Activated CD8-positive, alpha-beta T cell treated with anti-CD3 and anti-CD28 coated beads for 36 hours (primary cell): ENCODE measurements around the gene ZNF555. TPM values are rescaled to one million over a fixed set of nuclear protein-coding genes. Genes with fewer than 3 reads are reported as not detected.
"Not testable (repeated sequence)": the region's sequence is repeated elsewhere in the genome, so short reads cannot be mapped to it uniquely, and the experiment has no call there.

ENCODE experiments used
- ATAC-seq: fragments of 200-7000 bp; cut with Tn5 transposase; one replicate; pipeline ENCODE4 v1.10.0; 2021; ENCODE audit warnings: mild to moderate bottlenecking, moderate library complexity
- CTCF ChIA-PET: fragments of 350-600 bp; sonication (Branson Sonifier 250); formaldehyde crosslinking; loops from one replicate; lab custom pipeline; 2021; ENCODE audit warnings: antibody characterized with exemption; lab: Charles Lee
- POLR2A ChIA-PET: fragments of 350-600 bp; sonication (Branson Sonifier 250); formaldehyde crosslinking; loops from one replicate; lab custom pipeline; 2021; ENCODE audit warnings: antibody characterized with exemption; lab: Charles Lee
- DNase-seq: peaks from one replicate; pipeline ENCODE4 v3.0.0-alpha.2; 2020
- H3K27ac Mint-ChIP-seq: one replicate; pipeline ENCODE4 v1.8.0; 2021; ENCODE audit warnings: mild to moderate bottlenecking, mixed read lengths
- H3K27me3 Mint-ChIP-seq: one replicate; pipeline ENCODE4 v1.8.0; 2021; ENCODE audit warnings: mixed read lengths
- H3K36me3 Mint-ChIP-seq: one replicate; pipeline ENCODE4 v1.8.0; 2021; ENCODE audit warnings: low read depth, mixed read lengths
- H3K4me1 Mint-ChIP-seq: one replicate; pipeline ENCODE4 v1.8.0; 2021; ENCODE audit warnings: low read depth, mixed read lengths
- H3K4me3 Mint-ChIP-seq: one replicate; pipeline ENCODE4 v1.8.0; 2021; ENCODE audit warnings: mild to moderate bottlenecking, moderate library complexity, mixed read lengths
- H3K9me3 Mint-ChIP-seq: one replicate; pipeline ENCODE4 v1.8.0; 2021; ENCODE audit warnings: mixed read lengths
- intact Hi-C: fragments of 100-400 bp; cut with micrococcal nuclease; formaldehyde crosslinking; loops from one replicate; pipeline ENCODE4 v1.10.0; 2022
- total RNA-seq, 2 experiments: library from RNA; stranded (reverse); gene quantifications; one replicate each; pipeline ENCODE4 v1.2.3, GENCODE V29; 2021
- TF ChIP-seq, protein P1 (sequence below): fragments of 200-600 bp; IDR thresholded peaks from one replicate; pipeline ENCODE4 v1.8.0; 2022; ENCODE audit warnings: antibody characterized with exemption, mild to moderate bottlenecking

The ZNF555 gene
- total RNA-seq, 2 experiments from 2014 or later: 1.5 to 2.1 TPM

- ChIA-PET POLR2A (interaction anchor here (1.0 kb wide), 1 partner anchor 89 kb away, joined by 3 read pairs; no protein-coding TSS in a partner anchor), CTCF (interaction anchor here (1.1 to 1.2 kb wide), 2 partner anchors 65 to 237 kb away, joined by 3 to 7 read pairs; no protein-coding TSS in a partner anchor)
- DNase-seq (no peak), ATAC-seq (no peak)
- peaks cover 11% of the 10 kb centered on the region for H3K4me1 Mint-ChIP-seq
- TF ChIP-seq, protein P1, sequence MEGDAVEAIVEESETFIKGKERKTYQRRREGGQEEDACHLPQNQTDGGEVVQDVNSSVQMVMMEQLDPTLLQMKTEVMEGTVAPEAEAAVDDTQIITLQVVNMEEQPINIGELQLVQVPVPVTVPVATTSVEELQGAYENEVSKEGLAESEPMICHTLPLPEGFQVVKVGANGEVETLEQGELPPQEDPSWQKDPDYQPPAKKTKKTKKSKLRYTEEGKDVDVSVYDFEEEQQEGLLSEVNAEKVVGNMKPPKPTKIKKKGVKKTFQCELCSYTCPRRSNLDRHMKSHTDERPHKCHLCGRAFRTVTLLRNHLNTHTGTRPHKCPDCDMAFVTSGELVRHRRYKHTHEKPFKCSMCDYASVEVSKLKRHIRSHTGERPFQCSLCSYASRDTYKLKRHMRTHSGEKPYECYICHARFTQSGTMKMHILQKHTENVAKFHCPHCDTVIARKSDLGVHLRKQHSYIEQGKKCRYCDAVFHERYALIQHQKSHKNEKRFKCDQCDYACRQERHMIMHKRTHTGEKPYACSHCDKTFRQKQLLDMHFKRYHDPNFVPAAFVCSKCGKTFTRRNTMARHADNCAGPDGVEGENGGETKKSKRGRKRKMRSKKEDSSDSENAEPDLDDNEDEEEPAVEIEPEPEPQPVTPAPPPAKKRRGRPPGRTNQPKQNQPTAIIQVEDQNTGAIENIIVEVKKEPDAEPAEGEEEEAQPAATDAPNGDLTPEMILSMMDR: no peak
- peaks cover 3% of the 10 kb centered on the region for H3K27me3 Mint-ChIP-seq
- H3K36me3 Mint-ChIP-seq: no peaks in the 10 kb centered on the region
- intact Hi-C loops: no loop called here
- H3K9me3 Mint-ChIP-seq: no peaks in the 10 kb centered on the region
- no peak overlapping the region for H3K27ac Mint-ChIP-seq
- no peak overlapping the region for H3K4me3 Mint-ChIP-seq
These were observed 44.5 kb downstream of the ZNF555 start for GRCh38 chr19:2885736-2886135.

DNA sequence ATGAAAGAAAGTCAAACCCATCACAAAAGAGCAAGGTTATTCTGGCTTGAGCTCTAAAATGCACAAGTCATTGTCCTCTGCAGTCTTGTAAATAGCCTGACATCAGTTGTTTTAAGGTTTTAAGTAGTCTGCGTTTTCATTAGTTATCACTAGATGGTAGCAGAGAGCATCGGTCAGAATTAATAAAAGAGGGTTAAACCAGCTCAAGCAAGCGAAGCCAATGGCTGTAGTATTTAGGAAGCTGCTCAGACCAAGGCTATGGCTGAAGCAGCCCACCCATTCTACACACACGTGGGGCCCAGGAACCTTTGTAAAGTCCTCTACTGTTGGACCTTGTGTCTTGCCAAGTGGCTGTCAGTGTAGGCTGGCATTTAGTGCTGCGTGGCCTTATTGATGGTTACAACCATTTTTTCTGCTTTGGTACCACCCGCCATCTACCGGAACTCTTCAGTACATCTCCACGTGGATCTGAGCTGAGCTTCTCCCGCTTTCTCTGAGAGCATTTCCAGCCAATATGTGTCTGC lies 46.2 kb downstream of the ZNF555 start:
- Mint-ChIP-seq H3K4me3 (no peak overlapping the region), H3K27ac (no peak overlapping the region), H3K36me3 (no peaks in the 10 kb centered on the region), H3K27me3 (peaks cover 3% of the 10 kb centered on the region), H3K4me1 (peaks cover 11% of the 10 kb centered on the region), H3K9me3 (no peaks in the 10 kb centered on the region)
- DNase-seq: no peak
- ChIA-PET POLR2A (no interaction called here), CTCF (interaction anchor here (0.6 to 2.1 kb wide), 28 partner anchors 9 to 349 kb away, joined by 3 to 15 read pairs (median 4); partner anchors contain the start of genes ZNF556 and ZNF77)
- TF ChIP-seq, protein P1: peak; percentile 76
- ATAC-seq: peak; percentile 69
- intact Hi-C loops: no loop called here

- POLR2A ChIA-PET: interaction anchor here (1.1 kb wide), 1 partner anchor 24 kb away, joined by 3 read pairs; no protein-coding TSS in a partner anchor
- DNase-seq (peak; percentile 54), ATAC-seq (peak; percentile 74)
- CTCF ChIA-PET: interaction anchor here (0.8 to 2.1 kb wide), 5 partner anchors 35 to 350 kb away, joined by 3 to 12 read pairs (median 3); partner anchors contain the start of gene ZNF554
- TF ChIP-seq, protein P1: no peak
- Mint-ChIP-seq H3K9me3 (no peaks in the 10 kb centered on the region), H3K27me3 (peaks cover 3% of the 10 kb centered on the region), H3K27ac (peak overlapping the region; percentile 49), H3K4me1 (peaks cover 11% of the 10 kb centered on the region), H3K36me3 (no peaks in the 10 kb centered on the region), H3K4me3 (peak overlapping the region; percentile 38)
- intact Hi-C loops: no loop called here
These were observed 47.5 kb downstream of the ZNF555 start for GRCh38 chr19:2888731-2889224.

GRCh38 chr19:2890531-2890930 lies 49.3 kb downstream of the ZNF555 start:
- H3K27me3 Mint-ChIP-seq, intact Hi-C loops, POLR2A ChIA-PET, ATAC-seq, H3K27ac Mint-ChIP-seq, H3K9me3 Mint-ChIP-seq, H3K36me3 Mint-ChIP-seq, DNase-seq, H3K4me3 Mint-ChIP-seq: not testable (repeated sequence)
- H3K4me1 Mint-ChIP-seq: peaks cover 11% of the 10 kb centered on the region
- CTCF ChIA-PET: interaction anchor here (1.0 kb wide), 1 partner anchor 187 kb away, joined by 3 read pairs; no protein-coding TSS in a partner anchor

- H3K9me3 Mint-ChIP-seq: peaks cover 13% of the 10 kb centered on the region
- peaks cover 1% of the 10 kb centered on the region for H3K27me3 Mint-ChIP-seq
- H3K4me1 Mint-ChIP-seq: peaks cover 7% of the 10 kb centered on the region
- H3K36me3 Mint-ChIP-seq: peaks cover 4% of the 10 kb centered on the region
- H3K27ac Mint-ChIP-seq: no peak overlapping the region
- TF ChIP-seq, protein P1: no peak
- intact Hi-C loops: no loop called here
- DNase-seq (no peak), ATAC-seq (no peak)
- ChIA-PET POLR2A (no interaction called here), CTCF (interaction anchor here (1.8 kb wide), 1 partner anchor 9 kb away, joined by 8 read pairs; no protein-coding TSS in a partner anchor)
- no peak overlapping the region for H3K4me3 Mint-ChIP-seq
These were observed 55.4 kb downstream of the ZNF555 start for GRCh38 chr19:2896694-2897093.
